ENCODE data around the gene SOCS7. TPM values are rescaled to one million over a fixed set of nuclear protein-coding genes. Genes with fewer than 3 reads are reported as not detected.

Gene SOCS7
- total and polyA plus RNA-seq, 2 donors (not counting 1 experiment from before 2014, with no cell fraction given), result 9.4 to 20.8 TPM

- intact Hi-C loops (cut with micrococcal nuclease), result no loop called here
- 100% methylated on average over 1 of the region's 1 CpG for WGBS (ENCODE audit: insufficient coverage)
- H3K4me2 ChIP-seq (replicated peaks; ENCODE audit: low read depth, low read length, poor library complexity, severe bottlenecking), result no peak overlapping the region
- H3K4me3 ChIP-seq (ENCODE audit: control extremely low read depth in 1 of 5, extremely low read depth in 1 of 5, insufficient read depth in 1 of 5, low read depth in 2 of 5, low read length in 4 of 5), result no peak overlapping the region
- H4K20me1 ChIP-seq (ENCODE audit: control insufficient read depth, insufficient read depth, low read length, poor library complexity, severe bottlenecking), result no peaks in the 10 kb centered on the region
- no peaks in the 10 kb centered on the region for H3K79me2 ChIP-seq (ENCODE audit: control insufficient read depth, insufficient read depth, low read length)
- Mint-ChIP-seq H3K9me3 (ENCODE audit: insufficient read depth) (no peaks in the 10 kb centered on the region), H3K27me3 (no peaks in the 10 kb centered on the region), H3K27ac (no peak overlapping the region), H3K4me1 (peaks cover 9% of the 10 kb centered on the region), H3K4me3 (no peak overlapping the region)
- no peak for DNase-seq
- CTCF ChIA-PET, result no interaction called here
- no peak for TF ChIP-seq CTCF (IDR thresholded peaks at IDR 0.05)
- TF ChIP-seq EZH2 (IDR thresholded peaks at IDR 0.05; ENCODE audit: borderline replicate concordance, insufficient read depth, low read depth, low read length, poor library complexity, severe bottlenecking), result no peak
- POLR2A ChIA-PET, result no interaction called here
- H3K36me3 ChIP-seq (replicated peaks in 1 of 2; ENCODE audit: control extremely low read depth in 1 of 2, control insufficient read depth in 1 of 2, extremely low read depth in 1 of 2, insufficient read depth in 2 of 2, low read length in 1 of 2), result peaks cover 0 to 10% of the 10 kb centered on the region in 2 experiments
- no peaks in the 10 kb centered on the region for H3K27me3 ChIP-seq (replicated peaks in 1 of 4; ENCODE audit: control extremely low read depth in 1 of 4, control insufficient read depth in 3 of 4, insufficient read depth in 4 of 4, low read length in 3 of 4)
- no peak overlapping the region for H3K9ac ChIP-seq (ENCODE audit: low read length)
- peaks cover 4 to 5% of the 10 kb centered on the region in 2 donors for H3K4me1 ChIP-seq (ENCODE audit: control insufficient read depth in 2 of 2, insufficient read depth in 2 of 2, low read length in 2 of 2)
- no peak overlapping the region for H3K27ac ChIP-seq (ENCODE audit: low read length in 2 of 2)
- ATAC-seq (ENCODE audit: low read depth), result no peak
- no peaks in the 10 kb centered on the region for H3K9me3 ChIP-seq (ENCODE audit: control extremely low read depth in 1 of 3, control insufficient read depth in 2 of 3, insufficient read depth in 1 of 3, low read length in 2 of 3)
- no peak overlapping the region for H2AFZ ChIP-seq (ENCODE audit: insufficient read depth, low read depth, low read length, poor library complexity, severe bottlenecking)
These were observed 27.8 kb downstream of the SOCS7 start for GRCh38 chr17:38379448-38379847.

- Histone ChIP-seq H3K9ac (ENCODE audit: low read length) (no peak overlapping the region), H3K36me3 (replicated peaks in 1 of 2; ENCODE audit: control extremely low read depth in 1 of 2, control insufficient read depth in 1 of 2, extremely low read depth in 1 of 2, insufficient read depth in 2 of 2, low read length in 1 of 2) (peaks cover 0 to 39% of the 10 kb centered on the region in 2 experiments), H3K27me3 (replicated peaks in 1 of 4; ENCODE audit: control extremely low read depth in 1 of 4, control insufficient read depth in 3 of 4, insufficient read depth in 4 of 4, low read length in 3 of 4) (no peaks in the 10 kb centered on the region), H3K4me3 (ENCODE audit: control extremely low read depth in 1 of 5, extremely low read depth in 1 of 5, insufficient read depth in 1 of 5, low read depth in 2 of 5, low read length in 4 of 5) (no peak overlapping the region), H2AFZ (ENCODE audit: insufficient read depth, low read depth, low read length, poor library complexity, severe bottlenecking) (no peak overlapping the region), H3K79me2 (ENCODE audit: control insufficient read depth, insufficient read depth, low read length) (no peaks in the 10 kb centered on the region), H3K4me2 (replicated peaks; ENCODE audit: low read depth, low read length, poor library complexity, severe bottlenecking) (no peak overlapping the region), H4K20me1 (ENCODE audit: control insufficient read depth, insufficient read depth, low read length, poor library complexity, severe bottlenecking) (no peaks in the 10 kb centered on the region), H3K4me1 (ENCODE audit: control insufficient read depth in 2 of 2, insufficient read depth in 2 of 2, low read length in 2 of 2) (no peaks in the 10 kb centered on the region), H3K9me3 (ENCODE audit: control extremely low read depth in 1 of 3, control insufficient read depth in 2 of 3, insufficient read depth in 1 of 3, low read length in 2 of 3) (no peaks in the 10 kb centered on the region), H3K27ac (ENCODE audit: low read length in 2 of 2) (no peak overlapping the region)
- no peak overlapping the region for H3K4me3 Mint-ChIP-seq
- POLR2A ChIA-PET, result no interaction called here
- TF ChIP-seq EZH2 (IDR thresholded peaks at IDR 0.05; ENCODE audit: borderline replicate concordance, insufficient read depth, low read depth, low read length, poor library complexity, severe bottlenecking) (no peak), CTCF (IDR thresholded peaks at IDR 0.05) (no peak)
- no peaks in the 10 kb centered on the region for H3K27me3 Mint-ChIP-seq
- no peak for DNase-seq
- no peak for ATAC-seq (ENCODE audit: low read depth)
- H3K4me1 Mint-ChIP-seq, result no peaks in the 10 kb centered on the region
- CTCF ChIA-PET, result no interaction called here
- no peak overlapping the region for H3K27ac Mint-ChIP-seq
- intact Hi-C loops (cut with micrococcal nuclease), result no loop called here
- no peaks in the 10 kb centered on the region for H3K9me3 Mint-ChIP-seq (ENCODE audit: insufficient read depth)
- WGBS (ENCODE audit: insufficient coverage), result 100% methylated on average over 1 of the region's 4 CpGs
These were observed 43.4 kb downstream of the SOCS7 start for GRCh38 chr17:38395090-38395489.
